ENCODE results near the gene ITGAX. TPM values are rescaled to one million over a fixed set of nuclear protein-coding genes. Genes with fewer than 3 reads are reported as not detected.
A peak's percentile ranks its signal among the peaks of the same experiment; 100 is the strongest.
"Not testable (repeated sequence)": the region's sequence is repeated elsewhere in the genome, so short reads cannot be mapped to it uniquely, and the experiment has no call there.

Gene ITGAX
- 1 to 10 TPM in 2 of 4 donors, under 1 TPM in 2; 0.30 to 3.3 (median 1.1) TPM for total RNA-seq

GRCh38 chr16:31354394-31355291 lies at the start of gene ITGAX:
TSS of gene ITGAX (plus strand) at chr16:31355176. CDS start at chr16:31355255, 79 bp downstream.
- 26 to 30% methylated on average over 9 to 10 of the region's 10 CpGs for WGBS, 2 donors
- TF ChIP-seq POLR2A (IDR thresholded peaks at IDR 0.05) (no peak), CTCF (IDR thresholded peaks at IDR 0.05) (no peak)
- intact Hi-C loops (cut with DNase I; ENCODE audit: low total_unique reads), result no loop called here
- peak; percentile 66 to 90 for DNase-seq (ENCODE audit: low spot score in 2 of 2)
- no peak within 1 kb of the TSS for H3K4me3 ChIP-seq (ENCODE audit: low read depth, poor library complexity, severe bottlenecking)

GRCh38 chr16:31305219-31305618 lies 49.8 kb upstream of the ITGAX start:
- intact Hi-C loops (cut with DNase I; ENCODE audit: low total_unique reads), result no loop called here
- no peak overlapping the region for H3K4me3 ChIP-seq (ENCODE audit: low read depth, poor library complexity, severe bottlenecking)
- TF ChIP-seq CTCF (IDR thresholded peaks at IDR 0.05), result no peak
- no peak for TF ChIP-seq POLR2A (IDR thresholded peaks at IDR 0.05)
- no peak for DNase-seq (ENCODE audit: low spot score in 2 of 2)

- intact Hi-C loops (cut with DNase I; ENCODE audit: low total_unique reads); DNase-seq (ENCODE audit: low spot score in 2 of 2); H3K4me3 ChIP-seq (ENCODE audit: low read depth, poor library complexity, severe bottlenecking): not testable (repeated sequence)
- WGBS, 2 donors, result 89 to 91% methylated on average over 3 of the region's 3 CpGs
Observed at GRCh38 chr16:31308381-31308780, 46.6 kb upstream of the ITGAX start.

GRCh38 chr16:31322500-31322899 lies 32.5 kb upstream of the ITGAX start:
- DNase-seq (ENCODE audit: low spot score in 2 of 2), result no peak
- no peak for TF ChIP-seq POLR2A (IDR thresholded peaks at IDR 0.05)
- no peak for TF ChIP-seq CTCF (IDR thresholded peaks at IDR 0.05)
- no peak overlapping the region for H3K4me3 ChIP-seq (ENCODE audit: low read depth, poor library complexity, severe bottlenecking)
- intact Hi-C loops (cut with DNase I; ENCODE audit: low total_unique reads), result no loop called here
- 89 to 90% methylated on average over 1 of the region's 1 CpG for WGBS, 2 donors

- WGBS, 2 donors, result 88 to 90% methylated on average over 9 to 10 of the region's 10 CpGs
- TF ChIP-seq POLR2A (IDR thresholded peaks at IDR 0.05), result no peak
- TF ChIP-seq CTCF (IDR thresholded peaks at IDR 0.05), result no peak
Observed at GRCh38 chr16:31323959-31324629, 30.9 kb upstream of the ITGAX start.

GRCh38 chr16:31325171-31325570 lies 29.8 kb upstream of the ITGAX start:
- no peak for DNase-seq (ENCODE audit: low spot score in 2 of 2)
- intact Hi-C loops (cut with DNase I; ENCODE audit: low total_unique reads), result no loop called here
- TF ChIP-seq POLR2A (IDR thresholded peaks at IDR 0.05) (no peak), CTCF (IDR thresholded peaks at IDR 0.05) (no peak)
- no peak overlapping the region for H3K4me3 ChIP-seq (ENCODE audit: low read depth, poor library complexity, severe bottlenecking)
- 82 to 84% methylated on average over 16 of the region's 16 CpGs for WGBS, 2 donors

More at GRCh38 chr16:31323959-31324629, 30.9 kb upstream of the ITGAX start:
- no peak overlapping the region for H3K4me3 ChIP-seq (ENCODE audit: low read depth, poor library complexity, severe bottlenecking)
- DNase-seq (ENCODE audit: low spot score in 2 of 2), result no peak
- intact Hi-C loops (cut with DNase I; ENCODE audit: low total_unique reads), result no loop called here

All from lower leg skin (tissue), 4 donors.